HEK293T (cell line): Measurements from ENCODE around the gene SCN8A.

ENCODE experiments used
- BHLHE40 ChIP-seq: fragments of 450-650 bp; IDR thresholded peaks from 2 replicates; pipeline ENCODE4 v1.6.1; 2016; ENCODE audit warnings: mild to moderate bottlenecking, moderate library complexity, borderline replicate concordance
- ELF4 ChIP-seq: fragments of 450-650 bp; IDR thresholded peaks from 2 replicates; pipeline ENCODE4 v1.6.1; 2017; ENCODE audit warnings: antibody characterized with exemption
- FOXA1 ChIP-seq: fragments of 450-650 bp; IDR thresholded peaks from 2 replicates; pipeline ENCODE4 v1.6.1; 2016; ENCODE audit warnings: mild to moderate bottlenecking
- FOXM1 ChIP-seq: fragments of 450-650 bp; IDR thresholded peaks from 2 replicates; pipeline ENCODE4 v1.6.1; 2017; ENCODE audit warnings: mild to moderate bottlenecking, borderline replicate concordance
- HDGF ChIP-seq: fragments of 450-650 bp; IDR thresholded peaks from 2 replicates; pipeline ENCODE4 v1.6.1; 2017; ENCODE audit warnings: antibody characterized with exemption, borderline replicate concordance
- SP1 ChIP-seq: fragments of 450-650 bp; IDR thresholded peaks from 2 replicates; pipeline ENCODE4 v1.6.1; 2017
- SUZ12 ChIP-seq: fragments of 450-650 bp; IDR thresholded peaks from 2 replicates; pipeline ENCODE4 v1.6.1; 2016; ENCODE audit warnings: mild to moderate bottlenecking

- TF ChIP-seq ELF4 (no peak), HDGF (no peak), FOXA1 (no peak), SP1 (no peak), SUZ12 (no peak), FOXM1 (no peak), BHLHE40 (no peak)
These were observed 238.6 kb downstream of the SCN8A start for GRCh38 chr12:51829641-51830040.
